ENCODE data around the gene C19orf81.

Gene C19orf81

DNA sequence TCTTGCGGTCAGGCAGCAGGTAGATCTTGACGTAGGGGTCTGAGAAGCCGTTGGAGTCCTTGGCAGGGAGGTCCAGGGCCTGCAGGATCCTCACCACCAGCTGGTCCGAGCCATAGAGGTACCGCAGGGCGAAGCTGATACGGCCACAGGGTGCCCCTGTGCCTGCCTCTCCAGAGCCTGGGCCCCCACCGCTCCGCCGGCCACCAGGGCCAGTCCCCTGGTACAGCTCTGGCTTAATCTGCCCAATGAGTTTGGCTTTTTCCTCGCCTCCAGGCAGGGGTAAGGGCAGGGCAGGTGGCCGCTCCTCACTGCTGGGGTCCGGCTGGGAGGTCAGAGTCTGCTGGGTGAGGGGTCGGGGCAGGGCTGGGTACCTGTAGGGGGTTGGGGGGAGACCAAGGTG lies 19.4 kb upstream of the C19orf81 start:
- no peak for DNase-seq

DNA sequence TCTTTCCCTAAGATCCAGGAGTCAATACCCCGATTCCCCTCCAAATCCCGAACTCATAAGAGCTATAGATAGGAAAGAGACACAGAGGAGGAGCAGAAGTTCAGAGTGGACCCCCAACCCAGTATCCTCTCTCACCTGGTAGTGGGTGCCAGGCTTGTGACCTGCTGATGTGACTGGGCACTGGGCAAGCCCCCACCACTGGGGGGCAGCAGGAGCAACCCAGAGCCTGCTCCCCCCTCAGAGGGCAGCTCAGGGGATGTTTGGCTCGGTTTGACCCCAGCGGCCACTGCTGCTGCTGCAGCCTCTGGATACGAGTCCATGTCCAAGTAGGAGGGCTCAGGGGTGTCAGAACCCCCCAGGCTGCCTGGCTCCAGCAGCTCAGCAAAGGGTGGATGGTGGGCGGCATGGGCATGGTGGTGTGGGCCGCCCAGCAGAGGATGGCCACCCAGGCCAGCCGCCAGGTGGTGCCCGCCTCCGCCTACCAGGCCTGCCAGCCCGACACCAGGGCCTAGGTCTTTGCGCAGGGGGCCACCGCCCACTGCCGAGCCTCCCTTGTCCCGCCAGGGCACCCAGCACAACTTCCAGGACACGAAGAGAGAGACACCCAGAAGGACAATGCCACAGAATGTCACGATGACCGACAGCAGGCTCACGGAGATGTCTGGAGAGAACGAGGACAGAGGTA lies 17.0 kb upstream of the C19orf81 start:
- no peak for DNase-seq

- no peak for DNase-seq
These were observed 15.9 kb upstream of the C19orf81 start for GRCh38 chr19:50633359-50633758.

DNA sequence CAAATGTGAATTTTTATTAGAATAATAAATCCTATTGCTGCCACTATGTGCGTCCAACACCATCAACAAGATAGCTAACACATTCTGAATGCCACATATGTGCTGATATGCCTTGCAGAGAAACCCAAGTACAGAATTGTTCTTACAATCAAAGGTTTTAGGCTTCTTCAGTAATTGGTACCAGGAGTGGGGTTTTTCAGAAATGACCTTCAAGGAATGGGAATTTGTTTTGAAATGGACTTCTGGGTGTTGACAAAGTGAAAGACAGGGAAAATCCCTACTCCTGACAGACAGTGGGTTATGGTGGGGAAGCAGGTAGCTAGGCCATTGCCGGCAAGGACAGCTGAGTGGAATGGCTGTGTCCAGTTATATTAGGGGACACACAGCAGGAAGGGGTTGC lies 15.3 kb upstream of the C19orf81 start:
- DNase-seq = no peak

DNA sequence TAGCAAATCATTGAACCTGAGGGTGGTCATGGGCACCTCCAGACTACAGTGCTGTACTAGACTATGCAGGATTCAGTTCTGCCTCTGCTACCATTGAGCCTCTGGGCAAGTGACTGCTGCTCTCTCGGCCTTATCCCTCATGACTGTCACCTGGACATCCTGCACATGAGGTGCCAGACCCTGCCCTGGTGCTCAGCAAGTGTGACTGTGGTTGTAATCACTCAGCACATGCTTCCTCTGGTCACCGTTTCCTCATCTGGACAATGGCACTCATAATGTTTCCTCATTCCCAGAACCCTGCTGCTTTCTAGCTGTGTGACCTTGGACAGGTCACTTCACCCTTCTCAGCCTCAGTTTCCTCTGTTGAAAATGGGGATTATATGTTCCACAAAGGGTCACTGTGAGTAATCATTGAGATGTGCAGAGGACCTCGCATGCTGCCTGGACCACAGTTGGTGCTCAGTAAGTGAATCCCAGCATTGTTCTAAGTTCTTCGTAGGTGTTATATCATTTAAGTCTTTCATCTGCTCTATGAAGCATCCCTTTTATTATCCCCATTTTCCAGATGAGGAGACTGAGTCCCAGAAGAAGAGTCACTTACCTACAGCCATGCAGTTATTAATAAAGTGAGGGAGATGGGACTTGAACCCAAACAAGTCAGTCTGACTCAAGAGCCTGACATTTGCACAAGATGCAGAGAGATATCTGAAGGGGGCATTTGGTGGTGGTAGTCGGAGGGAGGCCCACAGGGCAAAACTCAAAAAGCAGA lies 12.7 kb upstream of the C19orf81 start:
- no peak for DNase-seq

- no peak for DNase-seq
These were observed 10.6 kb upstream of the C19orf81 start for GRCh38 chr19:50638600-50638999.

DNA sequence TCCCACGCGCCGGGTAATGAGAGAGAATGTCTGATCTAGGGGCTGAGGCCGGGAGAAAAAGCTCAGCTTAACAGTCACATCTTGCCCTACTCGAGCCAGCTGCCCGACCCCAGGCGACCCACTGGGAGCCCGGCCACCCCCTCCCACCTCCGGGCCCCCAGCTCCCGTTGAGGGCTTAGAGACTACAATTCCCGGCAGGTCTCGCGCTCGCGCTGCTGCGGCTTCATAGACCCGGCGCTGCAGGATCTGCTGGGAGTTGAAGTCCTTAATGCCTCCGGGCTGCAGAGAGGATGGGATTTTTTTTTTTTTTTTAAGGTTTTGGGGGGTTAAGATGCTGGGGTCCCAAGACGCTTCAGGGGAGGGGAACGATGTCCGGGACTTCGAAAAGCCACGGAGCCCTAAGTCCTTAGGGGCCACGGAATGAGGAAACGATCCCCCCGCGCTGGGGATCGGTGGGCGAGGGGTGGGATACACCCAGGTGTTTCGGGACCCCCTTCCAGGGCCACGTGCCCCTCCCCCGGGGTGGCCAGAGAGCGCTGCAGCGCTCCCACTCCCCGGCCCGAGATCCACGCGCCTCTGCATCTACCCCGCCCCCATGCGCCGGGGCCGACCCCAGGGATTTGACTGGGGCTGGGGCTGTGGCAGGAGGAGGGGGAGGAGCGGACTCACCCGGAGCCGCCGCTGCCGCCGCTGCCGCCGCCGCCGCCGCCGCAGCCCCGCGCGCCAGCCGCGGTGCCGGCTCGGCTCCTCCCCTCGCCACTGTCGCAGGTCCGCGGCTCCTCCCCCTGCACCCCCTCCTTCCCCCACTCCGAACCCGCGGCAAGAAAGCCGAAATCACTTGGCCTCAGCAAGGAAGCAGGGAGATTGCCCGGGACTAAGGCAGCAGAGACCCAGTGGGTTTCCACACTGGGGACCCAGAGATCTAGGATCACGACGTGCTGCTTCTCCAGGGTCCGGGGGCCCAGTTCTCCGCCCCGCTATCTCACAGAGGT lies 9.8 kb upstream of the C19orf81 start, which contains the start of gene SYT3:
Gene SYT3, minus strand, starts transcription at position 761 of the 992 bp plus-strand sequence. CDS start 2,470 bp downstream, outside the sequence.
- DNase-seq = no peak

DNA sequence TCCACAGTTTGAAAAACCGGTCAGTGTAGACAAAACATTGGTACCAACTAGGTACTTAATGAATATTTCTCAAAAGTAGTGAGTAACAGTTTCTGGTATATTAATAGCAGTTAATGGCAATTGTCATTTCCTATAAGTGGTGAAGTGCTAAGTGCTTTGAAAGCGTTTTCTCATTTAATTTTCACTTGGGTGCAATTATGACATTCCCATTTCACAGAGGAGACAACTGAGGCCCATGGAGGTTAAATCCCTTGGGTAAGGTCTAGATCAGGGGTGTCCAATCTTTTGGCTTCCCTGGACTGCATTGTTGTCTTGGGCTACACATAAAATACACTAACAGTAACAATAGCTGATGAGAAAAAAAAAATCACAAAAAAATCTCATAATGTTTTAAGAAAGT lies 8.9 kb upstream of the C19orf81 start:
- no peak for DNase-seq

DNA sequence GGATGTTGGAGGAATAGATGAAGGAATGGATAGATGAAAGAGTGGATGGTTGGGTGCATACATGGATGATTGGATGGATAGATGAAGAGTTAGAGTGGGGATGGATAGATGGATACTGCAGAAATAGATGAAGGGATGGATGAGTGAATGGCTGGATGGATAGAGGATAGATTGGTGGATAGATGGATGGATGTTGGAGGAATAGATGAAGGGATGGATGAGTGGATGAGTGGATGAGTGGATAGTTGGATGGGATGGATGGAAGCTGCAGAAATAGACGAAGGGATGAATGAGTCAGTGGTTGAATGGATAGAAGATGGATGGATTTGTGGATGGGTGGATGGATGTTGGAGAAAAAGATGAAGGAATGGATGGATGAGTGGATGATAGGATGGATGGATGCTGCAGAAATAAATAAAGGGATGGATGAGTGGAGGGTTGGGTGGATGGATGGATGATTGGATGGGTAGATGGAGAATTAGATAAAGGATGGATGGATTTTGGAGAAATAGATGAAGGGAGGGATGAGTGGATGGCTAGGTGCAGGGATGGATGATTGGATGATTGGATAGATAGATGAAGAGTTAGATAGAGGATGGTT lies 4.8 kb upstream of the C19orf81 start:
- no peak for DNase-seq

DNA sequence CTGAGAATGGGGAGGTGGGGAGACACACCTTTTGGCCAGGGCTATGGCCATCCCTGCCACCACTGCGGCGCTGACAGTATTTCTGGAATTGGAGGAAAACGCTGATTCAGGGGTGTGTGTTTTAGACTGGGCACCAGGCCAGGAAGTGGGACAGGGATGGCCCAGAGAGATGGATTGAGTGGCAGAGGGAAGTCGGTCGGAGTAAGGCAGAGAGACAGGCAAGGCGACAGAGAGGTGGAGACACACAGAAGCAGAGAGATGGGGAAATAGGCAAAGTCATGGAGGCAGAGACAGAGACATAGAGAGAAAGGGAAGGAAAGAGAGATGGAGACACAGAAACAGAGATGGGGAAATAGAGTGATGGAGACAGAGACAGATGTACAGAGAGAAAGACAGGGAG lies 4.1 kb upstream of the C19orf81 start:
- DNase-seq = no peak

DNA sequence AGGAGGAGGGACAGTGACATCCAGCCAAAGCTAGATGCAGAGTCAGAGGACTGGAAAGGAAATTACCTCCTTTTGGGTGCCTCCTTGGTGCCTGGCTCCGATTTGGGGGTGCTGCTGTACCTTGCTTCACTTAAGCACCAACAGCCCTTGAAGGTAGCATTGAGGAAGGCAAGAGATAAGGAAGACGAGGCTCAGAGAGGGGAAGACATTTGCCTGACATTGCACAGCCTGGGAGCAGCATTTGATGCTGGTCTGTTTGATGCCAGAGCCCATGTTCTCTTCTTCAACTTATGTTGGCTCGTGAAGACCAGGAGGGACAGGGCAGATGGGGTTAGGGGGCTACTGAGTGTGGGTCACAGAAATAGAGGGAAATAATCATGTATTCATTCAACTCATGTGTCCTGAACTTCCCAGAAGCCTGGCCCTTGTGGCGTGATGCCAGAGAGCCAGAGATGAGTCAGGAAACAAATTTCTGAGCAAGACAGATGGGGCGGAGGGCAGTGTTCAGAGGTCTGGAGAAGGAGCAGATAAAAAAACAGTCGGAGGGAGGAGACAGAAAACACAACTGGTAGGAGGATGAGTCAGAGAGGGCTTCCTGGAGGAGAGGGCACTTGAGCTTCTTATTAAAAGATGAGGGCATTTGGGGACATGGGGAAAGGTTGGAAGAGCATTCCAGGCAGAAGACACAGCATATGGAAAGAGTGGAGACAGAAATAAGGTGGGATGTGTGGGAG lies 3.0 kb upstream of the C19orf81 start:
- no peak for DNase-seq

DNA sequence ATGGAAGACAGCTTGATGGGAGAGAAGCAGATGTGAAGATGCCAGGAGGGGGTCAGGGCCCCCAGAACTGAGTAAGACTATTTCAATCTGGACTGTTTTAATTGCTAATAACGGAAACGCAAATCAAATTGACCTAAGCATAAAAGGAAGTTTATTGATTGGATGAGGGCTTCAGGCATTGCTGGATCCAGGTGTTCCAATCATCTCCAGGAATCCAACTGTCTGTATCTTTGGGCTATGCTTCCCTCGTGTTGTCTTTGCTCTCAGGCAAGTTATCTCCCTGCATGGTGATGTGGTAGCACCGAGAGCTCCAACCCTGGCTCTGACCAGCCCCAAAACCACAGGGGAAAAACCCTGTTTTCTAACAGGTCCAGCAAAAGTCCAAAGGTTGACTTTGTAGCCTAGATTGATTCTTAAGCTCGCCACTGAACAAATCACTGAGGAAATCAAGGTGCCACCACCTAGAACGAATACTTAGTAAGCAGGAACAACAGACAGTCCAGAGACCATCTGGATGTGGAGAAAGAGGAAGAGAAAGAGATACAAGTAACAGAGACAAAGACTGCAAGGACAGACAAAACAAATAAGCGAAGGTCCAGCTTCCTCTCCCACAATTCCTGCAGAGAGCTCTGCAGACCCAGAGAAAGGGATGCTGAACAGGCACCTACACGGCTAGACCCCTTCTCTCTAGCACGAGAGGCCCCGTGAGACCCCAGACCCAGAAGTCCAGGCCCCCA lies 1.2 kb upstream of the C19orf81 start:
- no peak for DNase-seq

GRCh38 chr19:50648659-50649058 lies 586 bp upstream of the C19orf81 start:
- no peak for DNase-seq

DNA sequence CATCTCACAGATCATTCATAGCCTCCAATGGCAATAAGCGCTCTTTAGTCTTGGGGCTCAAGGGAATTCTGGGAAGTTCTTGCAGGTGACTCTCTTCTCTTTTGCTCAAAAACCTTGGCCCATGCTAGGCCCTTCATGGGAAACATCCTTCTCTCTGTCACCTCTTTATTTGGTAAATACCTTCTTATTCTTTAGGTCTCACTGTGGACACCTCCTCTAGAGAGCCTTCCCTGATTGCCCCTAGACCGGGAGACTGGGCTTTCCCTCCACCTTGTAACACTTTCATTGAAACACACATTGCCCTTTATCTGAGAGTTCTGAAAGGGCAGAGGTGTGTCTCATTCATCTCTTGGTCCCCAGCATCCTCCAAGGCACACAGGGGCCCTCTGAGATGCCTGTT lies 1.9 kb downstream of the C19orf81 start:
- no peak for DNase-seq

DNA sequence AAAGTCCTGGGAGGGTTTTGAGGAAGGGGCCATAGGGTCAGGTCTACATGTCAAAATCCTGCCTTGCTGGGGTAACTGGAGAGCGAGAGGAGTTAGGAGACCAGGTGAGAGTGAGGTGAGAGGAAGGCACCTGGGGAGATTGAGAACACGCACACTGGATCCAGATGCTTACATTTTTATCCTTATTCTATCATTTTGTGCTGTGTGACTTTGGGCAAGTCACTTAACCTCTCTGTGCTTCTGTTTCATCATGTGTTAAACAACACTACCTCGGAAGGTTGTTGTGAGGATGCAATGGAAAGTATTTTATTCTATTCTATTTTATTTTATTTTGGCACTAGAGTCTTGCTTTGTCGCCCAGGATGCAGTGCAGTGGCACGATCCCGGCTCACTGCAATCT lies 3.5 kb downstream of the C19orf81 start:
- no peak for DNase-seq

DNA sequence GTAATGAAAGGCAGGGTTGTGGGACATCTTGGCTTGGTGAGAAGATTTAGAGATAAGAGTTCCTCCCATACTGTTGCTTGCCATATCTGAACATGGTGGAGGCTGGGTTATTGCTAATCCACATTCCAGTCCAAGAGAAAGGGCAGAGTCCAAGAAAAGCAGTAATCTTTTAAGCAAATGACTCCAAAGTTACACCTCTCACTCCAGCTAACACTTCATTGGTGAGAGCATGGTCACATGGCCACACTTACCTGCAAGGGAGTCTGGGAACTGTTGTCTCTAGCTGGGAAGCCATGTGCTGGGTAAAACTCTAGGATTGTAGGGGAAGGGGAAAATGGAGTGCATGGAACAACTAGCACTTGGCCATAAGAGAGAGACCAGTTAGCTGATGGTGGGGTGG lies 5.6 kb downstream of the C19orf81 start:
- no peak for DNase-seq

DNA sequence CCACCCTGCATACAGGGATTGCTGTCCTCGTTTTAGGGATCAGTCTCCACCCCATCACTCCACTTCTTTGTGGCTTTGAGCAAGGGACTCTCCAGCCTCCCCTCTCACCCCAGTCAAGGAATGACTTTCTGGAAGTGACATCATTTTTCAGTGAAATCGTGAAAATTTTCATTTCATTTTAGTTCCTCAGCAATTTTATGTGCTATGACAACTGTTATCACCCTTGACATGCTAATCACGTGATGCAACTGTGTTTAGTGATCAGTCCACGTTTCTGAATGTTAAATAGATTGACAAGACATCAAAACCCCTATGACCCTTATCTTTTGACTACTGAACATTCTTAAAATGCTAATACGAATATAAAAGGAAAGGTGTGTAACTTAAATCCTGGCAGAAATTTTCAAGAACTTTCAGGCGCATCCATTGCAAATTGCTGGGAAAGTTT lies 8.0 kb downstream of the C19orf81 start:
- DNase-seq = no peak

DNA sequence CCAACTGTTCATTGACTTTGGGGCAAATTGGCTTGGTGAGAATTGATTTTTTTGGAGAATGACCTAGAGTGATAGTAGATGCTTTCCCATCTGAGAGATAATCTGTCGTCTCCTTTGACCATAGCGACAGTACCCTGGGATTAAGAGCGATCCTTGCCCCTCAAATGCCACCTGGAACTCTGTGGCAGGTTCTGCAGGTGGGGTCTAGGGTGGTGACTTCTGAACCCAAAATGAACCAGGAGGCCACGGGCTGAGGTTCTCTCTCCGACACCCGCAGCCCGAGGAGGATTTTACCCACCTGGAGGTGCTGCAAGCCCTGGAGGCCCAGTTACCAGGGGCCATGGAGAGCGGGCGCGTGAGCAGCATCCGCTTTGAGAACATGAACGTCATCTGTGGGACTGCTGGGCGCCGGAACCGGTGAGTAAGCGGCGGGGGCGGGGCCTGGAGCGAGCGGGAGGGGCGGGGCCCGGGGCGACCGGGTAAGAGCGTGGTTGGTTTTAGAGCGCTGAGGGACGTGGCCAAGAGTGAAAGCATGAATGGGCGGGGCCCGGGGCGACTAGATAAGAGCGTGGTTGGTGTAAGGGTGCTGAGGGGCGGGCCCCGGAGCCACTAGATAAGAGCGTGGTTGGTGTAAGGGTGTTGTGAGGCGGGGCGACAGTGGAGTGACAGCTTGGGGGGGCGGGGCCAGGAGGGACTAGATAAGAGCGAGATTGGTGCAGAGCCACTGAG lies 8.6 kb downstream of the C19orf81 start:
- DNase-seq = peak; percentile 90

GRCh38 chr19:50658441-50659317 lies 9.4 kb downstream of the C19orf81 start:
- DNase-seq = peak; percentile 45
